HG03432 (cell line): ENCODE results near the gene ATP11A.
A peak's percentile ranks its signal among the peaks of the same experiment; 100 is the strongest.

Experiments used
- ATAC-seq: cut with Tn5 transposase; IDR thresholded peaks from one replicate; pipeline ENCODE4 v1.9.1; 2021; ENCODE audit warnings: mild to moderate bottlenecking, moderate library complexity; ENCODE audit not compliant: unreplicated experiment

ATP11A gene

DNA sequence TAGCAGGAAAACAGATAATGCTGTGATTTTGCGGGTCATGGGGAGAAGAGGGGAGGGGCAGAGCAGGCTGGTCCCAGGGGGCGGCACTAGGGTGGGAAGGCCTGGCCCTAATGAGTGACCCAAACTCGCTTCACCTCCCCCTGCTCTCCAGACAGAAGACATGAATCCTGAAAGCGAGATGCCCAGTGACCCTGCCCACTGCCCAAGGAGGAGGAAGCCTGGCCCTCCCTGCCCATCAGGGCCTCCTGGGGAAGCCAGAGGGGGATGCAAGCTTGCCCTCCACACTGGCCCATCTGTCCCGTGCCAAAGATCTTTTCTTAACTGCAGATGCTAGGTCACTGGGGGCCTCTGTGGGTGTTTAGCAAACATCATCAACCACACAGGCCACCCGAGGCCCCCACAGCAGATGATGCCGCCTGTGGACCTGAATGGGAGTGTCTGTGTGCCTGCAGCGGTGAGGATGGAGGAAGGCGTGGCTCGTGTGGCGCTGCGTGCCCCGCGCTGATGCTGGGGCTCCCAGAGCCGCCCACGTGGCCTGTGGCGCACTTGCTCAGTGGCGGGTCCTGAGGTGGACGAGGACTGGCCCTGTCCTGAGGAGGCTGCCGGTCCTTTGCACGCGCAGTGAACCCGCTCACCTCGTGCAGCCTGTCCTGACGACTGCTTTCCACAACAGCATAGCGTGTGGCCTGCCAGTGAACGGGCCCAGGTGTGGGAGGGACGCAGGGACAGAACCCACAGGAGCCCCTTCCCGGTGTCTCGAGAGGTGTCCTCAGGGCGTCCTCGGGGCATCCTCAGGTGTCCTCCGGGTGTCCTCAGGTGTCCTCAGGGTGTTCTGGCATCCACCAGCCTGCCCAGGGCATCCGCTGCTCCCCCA, 198.6 kb downstream of the ATP11A start:
- ATAC-seq, result no peak

DNA sequence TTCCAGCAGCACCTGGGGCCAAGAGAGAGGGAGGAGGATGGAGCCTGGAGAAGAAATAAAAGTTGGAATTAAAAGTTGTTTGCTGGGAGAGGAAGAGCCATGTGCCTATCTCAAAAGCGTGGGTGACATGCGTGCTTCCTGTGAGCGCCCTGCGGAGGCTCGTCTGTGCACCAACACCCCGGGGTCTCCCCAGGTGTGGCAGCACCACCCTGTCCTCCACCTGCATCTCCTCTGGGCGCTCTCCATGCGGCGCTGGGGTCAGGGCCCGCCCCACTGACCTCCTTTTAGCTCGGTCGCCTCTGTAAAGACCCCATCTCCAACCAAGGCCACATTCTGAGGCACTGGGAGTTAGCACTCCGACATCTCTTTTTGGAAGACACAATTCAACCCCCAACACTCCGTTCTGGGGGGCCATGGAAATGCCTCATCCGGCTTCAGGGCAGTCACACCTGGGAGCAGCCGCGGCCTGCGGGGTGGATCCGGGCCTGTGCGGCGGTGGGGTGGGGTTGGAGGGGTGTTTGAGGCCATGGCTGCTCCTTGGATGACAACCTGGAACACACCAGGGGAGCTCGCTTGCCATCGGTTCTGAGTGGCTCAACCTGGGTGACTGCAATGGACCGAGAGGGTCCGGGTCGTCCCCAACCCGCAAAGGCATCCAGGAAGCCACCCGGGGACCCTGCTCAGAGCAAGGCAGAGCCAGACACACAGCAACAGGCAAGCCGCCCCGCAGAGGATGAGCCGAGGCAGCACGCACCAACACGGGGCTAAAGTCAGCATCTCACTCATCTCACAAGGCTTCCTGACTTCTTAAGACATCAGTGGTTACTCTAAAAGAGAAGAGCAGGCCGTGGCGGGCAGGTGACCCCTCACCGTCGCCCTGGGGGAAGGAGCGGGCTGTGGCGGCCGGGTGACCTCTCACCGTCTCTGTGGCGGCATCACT, 199.8 kb downstream of the ATP11A start:
- ATAC-seq, result no peak

DNA sequence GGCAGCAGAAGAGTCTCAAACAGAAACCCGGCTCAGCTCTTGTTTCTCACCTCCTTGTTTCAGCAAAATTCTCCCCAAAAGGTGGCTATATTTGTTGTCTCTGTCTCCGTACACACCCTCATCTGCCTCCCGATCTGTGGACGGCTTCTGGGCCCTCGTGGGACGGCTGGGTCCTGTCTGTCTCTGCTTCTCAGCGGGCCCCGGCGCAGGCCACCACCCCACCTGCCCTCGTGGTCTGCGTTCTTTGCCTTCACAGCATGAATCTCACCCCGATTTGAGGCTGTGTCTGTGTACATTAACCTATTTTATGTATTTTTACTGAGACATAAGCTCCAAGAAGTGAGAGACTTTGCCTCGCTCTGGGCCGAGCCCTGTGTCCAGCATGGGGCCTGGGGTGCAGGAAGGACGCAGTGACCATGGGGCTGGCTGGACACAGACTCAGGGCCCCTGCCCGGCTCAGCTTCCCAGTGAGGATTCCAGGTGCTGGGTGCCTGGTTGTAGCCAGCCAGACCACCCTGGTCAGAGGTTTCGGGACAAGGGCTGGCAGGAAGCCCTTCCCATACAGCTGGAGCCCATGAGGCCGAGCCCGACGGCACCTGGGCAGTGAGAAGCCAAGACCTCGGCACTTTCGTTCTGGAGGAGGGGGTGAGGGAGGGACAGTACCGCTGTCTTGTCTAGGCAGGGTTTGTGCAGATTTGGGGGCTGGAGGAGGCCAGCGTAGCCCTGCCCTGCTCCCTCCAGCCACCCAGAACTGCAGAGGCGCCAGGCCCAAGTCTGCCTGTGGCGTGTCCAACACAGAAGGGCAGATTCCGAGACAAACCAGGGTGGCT, 200.7 kb downstream of the ATP11A start:
- ATAC-seq, result no peak

DNA sequence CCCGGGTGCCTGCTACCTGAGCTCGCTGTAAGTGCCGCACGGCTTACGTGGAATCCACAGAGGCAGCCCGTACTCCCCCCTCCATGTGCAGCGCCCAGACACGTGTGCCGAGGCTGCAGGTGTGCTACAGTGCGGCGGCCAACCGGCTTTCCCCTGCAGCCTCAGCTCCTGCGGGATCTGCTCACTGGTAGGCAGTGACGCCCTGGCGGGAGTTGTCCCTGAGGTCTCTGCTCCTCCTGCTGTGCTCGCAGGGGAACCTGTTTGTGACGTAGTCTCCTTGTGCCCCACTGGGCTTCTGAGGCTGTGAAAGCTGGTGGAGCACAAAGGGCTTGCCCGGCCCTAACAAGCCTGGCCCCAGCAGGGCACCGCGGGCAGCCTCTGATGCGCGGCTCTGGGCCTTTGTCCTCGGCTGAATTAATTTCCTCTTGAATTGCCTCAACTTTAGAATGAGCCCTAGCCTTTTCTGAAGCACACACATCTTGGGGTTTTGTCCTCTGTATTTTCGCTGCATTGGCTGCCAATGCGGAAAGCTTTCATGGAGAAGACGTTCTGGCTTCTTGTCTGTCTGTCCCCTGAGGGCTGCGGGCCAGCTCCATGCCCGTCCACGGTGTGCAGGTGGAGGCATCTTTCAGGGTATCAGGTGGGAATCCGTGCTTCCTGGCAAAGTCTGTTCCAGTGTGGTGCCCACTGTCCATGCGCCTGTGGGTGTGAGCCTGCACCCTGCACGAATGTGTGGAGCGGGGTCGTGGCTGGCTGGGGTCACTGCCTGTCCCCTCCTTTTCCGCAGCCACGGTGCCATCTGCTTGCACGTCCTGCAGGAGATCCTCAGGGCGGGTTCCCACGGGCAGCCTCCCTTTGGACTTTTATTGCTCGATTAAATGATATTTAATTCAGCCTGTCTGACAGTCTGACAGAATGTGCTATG, 201.9 kb downstream of the ATP11A start:
- no peak for ATAC-seq

DNA sequence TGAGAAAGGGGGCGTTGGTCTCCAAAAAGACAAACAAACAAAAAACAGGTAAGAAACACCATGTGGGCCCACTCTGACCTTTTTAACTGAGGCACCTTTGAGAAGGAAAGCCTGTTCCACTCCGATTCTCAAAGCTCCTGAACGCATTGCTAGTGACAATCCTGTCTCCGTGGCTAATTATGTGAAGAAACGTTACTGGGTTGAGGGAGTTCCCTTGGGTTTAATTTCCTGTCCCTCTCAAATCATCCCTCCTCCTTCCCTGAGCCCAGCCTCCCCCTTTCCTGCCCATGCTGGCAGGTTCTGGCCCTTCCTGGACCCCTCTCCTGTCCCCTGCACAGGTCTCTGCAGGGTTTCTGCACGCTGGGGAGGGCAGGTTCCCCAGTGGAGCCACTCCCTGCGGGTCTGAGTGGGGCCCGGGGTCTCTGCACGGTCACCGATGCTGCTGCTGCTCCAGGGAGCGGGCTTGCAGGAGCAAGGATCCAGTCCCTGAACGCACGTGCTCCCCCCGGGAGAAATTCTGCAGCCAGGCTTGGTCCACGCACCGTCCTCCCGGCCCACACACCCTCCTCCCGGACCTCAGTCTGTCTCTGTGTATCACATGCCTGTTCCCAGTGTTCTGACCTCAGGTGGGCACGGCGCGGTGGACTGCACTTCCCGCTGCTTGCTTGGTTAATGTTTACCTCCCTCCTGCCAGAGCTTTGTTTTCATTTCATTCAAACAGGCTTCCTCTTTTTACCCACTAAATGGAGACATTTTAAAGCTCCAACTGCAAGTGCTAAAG, 202.8 kb downstream of the ATP11A start:
- no peak for ATAC-seq

DNA sequence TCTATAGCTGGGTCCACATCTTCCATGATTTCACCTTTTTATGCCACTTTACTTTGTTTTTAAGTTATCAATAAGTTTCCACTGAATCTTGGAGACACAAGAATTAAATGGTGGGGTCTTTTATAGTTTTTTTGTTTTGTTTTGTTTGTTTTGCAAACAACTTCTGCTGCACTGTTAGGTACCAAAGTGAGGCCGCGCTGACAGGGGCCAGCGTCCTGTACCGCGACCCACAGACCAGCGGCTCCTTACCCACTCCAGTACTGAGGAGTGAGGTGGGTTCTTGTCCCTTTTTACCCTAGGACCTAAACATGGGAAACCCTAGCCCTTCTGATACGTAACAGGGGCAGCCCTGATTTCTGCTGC, 203.3 kb downstream of the ATP11A start:
- ATAC-seq, result no peak

DNA sequence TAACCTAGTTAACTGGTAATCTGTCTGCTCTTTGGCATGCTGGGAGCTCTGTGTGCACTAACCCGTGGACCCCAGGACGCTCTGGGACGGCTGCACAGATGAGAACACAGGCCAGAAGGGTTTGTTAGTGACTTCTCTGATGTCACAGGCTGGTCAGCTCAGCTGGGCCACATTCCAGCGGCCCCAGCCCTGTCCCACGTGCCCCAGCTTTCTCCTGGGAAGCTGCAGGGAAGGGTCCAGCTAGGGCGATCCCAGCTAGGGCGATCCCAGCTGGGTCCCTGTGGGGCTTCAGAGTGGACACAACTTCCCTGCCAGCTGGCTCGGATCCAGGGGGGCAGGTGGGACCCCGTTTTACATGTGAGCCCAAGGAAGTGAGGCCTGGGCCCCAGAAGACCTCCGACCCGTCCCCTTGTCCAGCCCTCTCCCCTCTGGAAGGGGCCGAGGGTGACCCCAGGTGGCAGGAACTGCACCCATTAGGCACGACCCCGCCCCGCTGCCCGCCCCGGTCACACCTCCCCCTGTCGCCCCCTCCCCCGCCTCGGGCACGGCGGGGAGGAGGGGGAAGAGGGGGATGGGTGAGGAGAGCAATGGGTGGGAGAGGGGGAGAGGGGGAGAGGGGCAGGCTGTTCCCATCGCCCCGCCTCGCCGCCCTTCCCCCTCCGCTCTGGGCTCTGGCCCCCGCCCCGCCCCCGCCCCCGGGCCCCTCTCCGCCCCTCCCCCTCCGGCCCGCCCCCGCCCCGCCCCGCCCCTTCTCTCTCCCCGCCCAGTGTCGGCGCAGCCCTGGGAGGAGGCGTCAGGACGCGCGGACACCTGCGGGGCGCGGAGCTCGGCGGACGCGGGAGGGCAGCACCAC, 204.0 kb downstream of the ATP11A start:
- ATAC-seq, result peak; percentile 52

DNA sequence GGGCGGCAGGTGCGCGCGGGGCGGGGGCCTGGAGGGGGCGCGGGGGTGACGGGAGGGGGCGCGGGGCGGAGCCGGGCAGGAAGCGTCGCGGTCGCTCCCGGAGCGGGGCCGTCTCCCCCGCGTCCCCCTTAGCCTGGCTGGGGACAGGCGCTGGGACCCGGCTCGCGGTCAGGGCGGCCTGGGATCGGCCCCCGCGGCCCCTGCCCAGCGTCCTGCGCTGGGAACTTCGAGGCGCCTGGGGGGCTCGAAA, 204.5 kb downstream of the ATP11A start:
- no peak for ATAC-seq

DNA sequence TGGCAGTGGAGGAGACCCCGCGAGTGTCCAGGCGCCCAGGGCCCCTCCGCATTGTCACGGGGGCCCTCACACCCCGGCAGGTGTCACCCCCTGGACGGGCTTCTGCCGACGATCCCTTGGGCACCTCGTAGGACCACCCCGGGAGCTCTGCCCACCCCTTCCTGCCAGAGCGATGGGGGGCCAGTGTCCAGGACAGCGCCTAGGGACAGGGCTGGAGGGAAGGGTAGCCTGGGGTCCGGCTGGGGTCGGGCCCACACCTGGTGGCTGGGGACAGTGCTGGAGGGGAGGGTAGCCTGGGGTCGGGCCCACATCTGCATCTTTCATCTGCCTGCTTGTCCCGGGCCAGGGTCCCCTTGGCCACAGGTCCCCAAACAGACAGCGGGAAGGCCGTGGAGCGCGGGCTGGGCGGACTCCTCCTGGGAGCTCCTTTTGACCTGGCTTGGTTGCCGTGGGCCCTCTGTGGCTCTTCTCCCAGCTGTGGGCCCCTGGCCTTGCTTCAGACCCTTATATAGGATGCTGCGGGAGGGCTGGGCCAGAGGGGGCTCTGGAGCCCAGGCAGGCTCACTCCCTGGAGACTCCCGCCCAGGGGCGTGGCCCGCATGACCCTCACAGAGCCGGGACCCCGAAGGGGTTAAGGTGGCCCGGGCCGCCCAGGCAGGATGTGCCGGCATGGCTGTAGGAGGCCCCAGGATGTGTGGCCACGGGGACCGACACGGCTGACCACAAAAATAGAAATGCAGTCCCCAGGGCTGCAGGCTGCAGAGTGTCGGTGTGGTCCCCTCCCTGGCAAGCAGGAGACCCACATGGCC, 205.0 kb downstream of the ATP11A start:
- peak; percentile 2 for ATAC-seq

DNA sequence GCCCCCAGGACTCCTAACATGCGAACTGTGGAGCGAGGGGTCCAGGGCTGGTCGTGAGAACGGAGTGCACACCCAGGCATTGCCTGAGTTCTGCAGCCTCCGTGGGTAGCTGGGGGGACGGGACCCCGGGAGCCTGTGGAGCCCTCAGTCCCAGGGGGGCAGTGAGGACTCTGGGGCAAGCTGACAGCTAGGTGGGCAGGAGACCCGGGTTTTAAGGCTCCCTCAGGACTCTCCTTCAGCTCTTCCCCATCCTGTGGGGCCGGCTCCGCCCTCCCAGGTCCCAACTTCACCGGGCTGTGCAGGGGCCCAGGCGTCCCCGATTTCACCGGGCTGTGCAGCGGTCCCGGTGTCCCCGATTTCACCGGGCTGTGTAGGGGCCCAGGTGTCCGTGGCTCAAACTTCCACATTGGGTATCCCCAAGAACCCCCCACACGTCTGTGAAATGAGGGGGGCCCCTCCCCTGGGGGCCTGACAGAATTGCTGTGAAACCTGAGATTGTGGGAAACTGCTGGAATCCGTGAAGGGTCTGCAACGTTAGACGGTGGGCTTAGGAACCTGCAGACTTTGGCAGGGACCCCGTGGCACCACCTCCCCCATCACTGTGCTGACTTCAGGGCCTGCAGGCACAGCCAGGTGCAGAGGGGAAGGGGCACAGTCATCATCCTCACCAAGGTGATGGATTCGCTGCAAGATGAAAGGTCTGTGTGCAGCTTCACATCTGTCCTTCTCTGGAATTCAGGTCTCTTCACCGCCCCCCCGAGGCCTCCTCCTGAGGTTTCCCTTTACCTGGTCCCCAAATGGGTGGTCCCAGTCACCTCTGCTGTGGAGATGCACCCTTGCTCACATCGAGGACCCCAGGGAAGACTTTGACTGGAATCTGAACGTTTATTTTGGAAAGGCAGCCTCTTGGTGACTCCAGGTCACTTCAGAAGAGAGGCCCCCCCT, 206.0 kb downstream of the ATP11A start:
- ATAC-seq, result no peak

DNA sequence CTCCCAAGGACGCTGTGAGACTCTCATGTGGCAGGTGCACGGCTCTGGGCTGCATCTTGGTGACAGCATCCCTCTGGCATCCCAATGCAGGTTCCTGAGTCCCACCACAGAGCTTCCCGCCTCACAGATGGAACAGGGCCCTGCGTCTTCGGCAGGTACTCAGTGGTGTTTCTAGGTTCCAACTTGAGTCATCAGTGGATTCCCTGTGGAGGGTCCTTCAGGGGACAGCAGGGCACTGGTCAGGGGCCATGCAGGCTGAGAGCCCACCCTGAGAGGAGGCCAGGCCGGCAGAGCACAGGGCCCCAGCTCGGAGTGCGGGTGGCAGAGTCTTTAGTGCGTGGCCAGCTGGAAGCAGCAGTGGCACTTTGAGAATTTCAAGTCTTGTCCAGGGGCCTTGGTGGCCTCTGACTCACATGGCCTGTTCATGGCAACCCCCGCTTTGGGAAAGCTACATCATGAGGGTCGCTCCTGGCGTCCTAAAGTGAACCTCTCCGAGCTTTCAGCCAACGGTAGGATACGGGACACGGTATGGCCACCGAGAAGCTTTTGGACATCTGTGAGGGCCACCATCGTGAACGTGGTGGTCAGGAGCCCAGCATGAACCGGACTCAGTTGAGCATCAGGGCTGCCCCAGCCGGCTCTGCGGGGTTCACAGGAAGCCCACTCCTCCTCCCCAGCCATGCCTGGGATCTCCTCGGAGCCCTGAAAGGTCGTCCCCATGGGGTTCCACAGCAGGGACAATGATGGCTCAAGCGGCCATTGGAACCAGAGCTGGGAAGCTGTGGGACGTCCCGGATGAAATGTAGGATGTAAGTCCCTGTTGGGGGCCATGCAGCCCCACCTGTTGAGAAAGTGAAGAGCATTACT, 207.1 kb downstream of the ATP11A start:
- ATAC-seq, result no peak

DNA sequence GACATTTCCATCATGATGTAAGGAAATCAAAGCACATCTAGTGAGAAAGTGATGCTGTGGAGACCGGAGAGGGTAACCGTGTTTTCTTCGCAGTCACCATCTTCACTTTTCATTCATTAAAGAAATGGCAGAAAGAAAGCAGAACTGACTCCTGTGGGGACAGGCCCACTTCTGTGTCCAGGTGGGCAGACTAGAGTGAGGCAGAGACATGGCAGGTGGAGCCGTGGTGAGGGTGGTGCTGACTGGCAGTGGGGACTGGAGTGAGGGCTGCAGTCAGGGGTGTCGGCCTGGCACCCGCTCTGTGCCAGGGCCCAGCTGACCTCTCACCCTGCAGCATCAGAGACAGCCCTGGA, 207.7 kb downstream of the ATP11A start:
- ATAC-seq, result no peak

DNA sequence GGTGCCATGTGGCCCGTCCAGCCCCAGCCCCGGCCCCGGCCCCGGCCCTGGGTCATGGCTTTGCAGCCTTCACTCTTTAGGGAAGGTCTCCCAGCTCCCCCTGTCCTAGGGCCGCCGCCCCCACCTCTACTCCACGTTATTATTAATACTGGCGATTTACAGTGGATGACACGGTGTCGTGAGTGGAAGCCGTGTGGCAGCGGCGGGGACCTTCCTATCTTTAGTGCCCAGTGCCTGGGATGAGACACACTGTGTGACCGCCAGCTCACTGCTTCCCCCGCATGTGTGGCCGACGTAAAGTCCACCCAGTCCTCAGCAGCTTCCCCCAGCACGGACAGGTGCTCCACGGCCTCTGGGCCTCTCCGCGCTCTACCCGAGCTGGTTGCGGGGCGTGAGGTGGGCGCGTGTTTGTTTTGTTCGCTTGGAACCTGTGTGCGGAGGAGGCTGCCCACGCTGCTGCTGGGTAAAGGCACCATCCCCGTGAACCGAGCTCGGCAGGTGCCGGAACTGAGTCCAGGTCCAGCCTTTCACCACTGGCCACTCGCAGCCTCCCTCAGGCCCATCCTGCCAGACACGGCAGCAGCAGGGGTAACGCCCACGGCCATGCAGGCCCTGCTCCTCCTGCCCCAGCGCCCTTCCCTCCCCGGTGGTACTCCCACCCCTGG, 208.2 kb downstream of the ATP11A start:
- ATAC-seq, result no peak

DNA sequence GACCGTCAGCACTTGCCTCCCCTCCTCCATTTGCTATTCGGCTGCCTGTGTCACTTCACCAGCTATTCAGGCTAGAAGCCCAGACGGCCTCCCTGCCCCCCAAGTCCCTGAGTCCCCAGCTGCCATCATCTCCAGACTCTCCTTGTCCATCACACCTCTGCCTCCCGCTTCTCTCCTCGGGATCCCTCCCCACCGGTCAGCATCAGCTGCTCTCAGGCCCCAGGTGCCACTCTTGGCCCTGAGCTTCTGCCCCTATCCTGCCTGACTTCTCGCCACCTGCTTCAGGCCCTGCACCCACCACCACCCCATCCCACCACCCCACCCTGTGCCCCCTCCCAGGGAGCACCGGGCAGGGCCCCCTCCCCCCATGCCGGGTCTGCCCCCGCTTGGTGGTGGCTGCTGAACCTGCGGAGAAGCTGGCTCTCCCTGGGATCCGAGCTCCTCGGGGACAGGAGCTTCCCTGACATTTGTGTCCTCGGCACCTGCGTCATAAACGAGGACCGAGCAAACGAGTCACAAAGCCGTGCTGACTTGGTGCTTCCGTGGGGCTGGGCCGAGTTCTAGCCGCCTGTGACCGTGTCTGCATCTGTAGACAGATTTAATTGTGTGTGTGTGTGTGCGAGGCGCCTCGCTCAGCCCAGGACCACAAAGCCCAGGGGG, 208.9 kb downstream of the ATP11A start:
- no peak for ATAC-seq
